GM12891 (cell line): Measurements from ENCODE around the gene TMEM205.

Experiments used
- PAX5 ChIP-seq: IDR thresholded peaks from 2 replicates; pipeline ENCODE4 v1.6.1; 2011; ENCODE audit warnings: low read length, moderate library complexity, mild to moderate bottlenecking; ENCODE audit not compliant: insufficient read depth, severe bottlenecking
- POLR2A ChIP-seq: IDR thresholded peaks from 2 replicates; pipeline ENCODE4 v1.6.1; 2011; ENCODE audit warnings: low read depth, low read length, control low read depth
- POLR2AphosphoS5 ChIP-seq: IDR thresholded peaks from 2 replicates; pipeline ENCODE4 v1.6.1; 2011; ENCODE audit warnings: low read depth, low read length, control low read depth

GRCh38 chr19:11378319-11379189, 32.5 kb upstream of the TMEM205 start:
- TF ChIP-seq POLR2A, result no peak
- no peak for TF ChIP-seq PAX5
- no peak for TF ChIP-seq POLR2AphosphoS5
